OCI-LY3 (cell line): ENCODE data around the gene ZNF248.

Experiments used
- H2AFZ ChIP-seq: fragments of 200-600, 300-600 bp; shearing (Covaris generic); 2 replicates; pipeline ENCODE4 v1.6.0; 2014; ENCODE audit warnings: antibody characterized with exemption, low read depth, low read length
- H3K27ac ChIP-seq: fragments of 200-600, 300-600 bp; sonication (generic); 2 replicates; pipeline ENCODE4 v1.5.1; 2014; ENCODE audit warnings: mild to moderate bottlenecking, low read length, moderate library complexity, mixed read lengths
- H3K27me3 ChIP-seq: fragments of 200-600, 300-600 bp; sonication (generic); 2 replicates; pipeline ENCODE4 v1.6.1; 2014; ENCODE audit warnings: low read depth, low read length, mixed read lengths
- H3K36me3 ChIP-seq: fragments of 200-600, 300-600 bp; sonication (generic); replicated peaks from 2 replicates; pipeline ENCODE3; 2014; ENCODE audit warnings: low read depth, low read length, mixed read lengths
- H3K4me1 ChIP-seq: fragments of 300-600, 200-600 bp; sonication (generic); 2 replicates; pipeline ENCODE4 v1.6.1; 2014; ENCODE audit warnings: low read length, mixed read lengths
- H3K4me2 ChIP-seq: fragments of 200-600, 300-600 bp; sonication (generic); 2 replicates; pipeline ENCODE4 v1.6.1; 2014; ENCODE audit warnings: low read length, mixed read lengths
- H3K4me3 ChIP-seq: fragments of 300-600, 200-600 bp; sonication (generic); 2 replicates; pipeline ENCODE4 v1.5.1; 2014; ENCODE audit warnings: antibody characterized with exemption, mild to moderate bottlenecking, low read length, moderate library complexity
- H3K79me2 ChIP-seq: fragments of 300-600, 200-600 bp; shearing (Covaris generic); 2 replicates; pipeline ENCODE4 v1.6.1; 2014; ENCODE audit warnings: mild to moderate bottlenecking, low read length, mixed read lengths
- H3K9ac ChIP-seq: fragments of 300-600, 200-600 bp; shearing (Covaris generic); 2 replicates; pipeline ENCODE4 v1.6.0; 2014; ENCODE audit warnings: mild to moderate bottlenecking, low read length, moderate library complexity
- H3K9me3 ChIP-seq: fragments of 200-600, 300-600 bp; shearing (Covaris generic); 2 replicates; pipeline ENCODE4 v1.6.1; 2014; ENCODE audit warnings: low read length, mixed read lengths; ENCODE audit not compliant: insufficient read depth
- H4K20me1 ChIP-seq: fragments of 200-600, 300-600 bp; sonication (generic); 2 replicates; pipeline ENCODE4 v1.6.1; 2016; ENCODE audit warnings: low read length, mixed read lengths; ENCODE audit not compliant: insufficient read depth
- EZH2phosphoT487 ChIP-seq: fragments of 200-600 bp; shearing (Covaris generic); IDR thresholded peaks from 2 replicates; pipeline ENCODE4 v1.6.1; 2018; ENCODE audit warnings: antibody characterized with exemption, mixed run types, low read depth
- TF ChIP-seq, protein P1 (sequence below): fragments of 200-600, 300-600 bp; sonication (generic); IDR thresholded peaks from 2 replicates; pipeline ENCODE4 v1.5.1; 2014; ENCODE audit warnings: antibody characterized with exemption, low read length, low read depth

ZNF248 gene

DNA sequence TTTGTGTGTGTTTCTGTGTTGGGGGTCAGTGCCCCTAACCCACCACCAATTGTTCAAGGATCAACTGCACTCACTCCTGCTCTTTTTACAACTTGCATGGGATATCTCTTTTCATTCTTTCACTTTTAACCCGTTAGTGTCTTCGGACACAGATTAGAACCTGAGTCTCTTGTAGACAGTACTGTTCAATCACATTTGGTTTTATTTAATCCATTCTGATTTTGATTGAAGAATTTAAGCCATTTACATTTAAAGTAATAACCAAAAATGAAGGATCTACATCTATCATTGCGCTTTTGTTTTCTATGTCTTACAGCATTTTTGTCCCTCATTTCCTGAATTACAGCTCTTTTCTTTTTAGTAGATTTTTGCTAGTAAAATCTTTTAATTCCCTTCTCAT lies 43.6 kb downstream of the ZNF248 start:
- TF ChIP-seq, protein P1, sequence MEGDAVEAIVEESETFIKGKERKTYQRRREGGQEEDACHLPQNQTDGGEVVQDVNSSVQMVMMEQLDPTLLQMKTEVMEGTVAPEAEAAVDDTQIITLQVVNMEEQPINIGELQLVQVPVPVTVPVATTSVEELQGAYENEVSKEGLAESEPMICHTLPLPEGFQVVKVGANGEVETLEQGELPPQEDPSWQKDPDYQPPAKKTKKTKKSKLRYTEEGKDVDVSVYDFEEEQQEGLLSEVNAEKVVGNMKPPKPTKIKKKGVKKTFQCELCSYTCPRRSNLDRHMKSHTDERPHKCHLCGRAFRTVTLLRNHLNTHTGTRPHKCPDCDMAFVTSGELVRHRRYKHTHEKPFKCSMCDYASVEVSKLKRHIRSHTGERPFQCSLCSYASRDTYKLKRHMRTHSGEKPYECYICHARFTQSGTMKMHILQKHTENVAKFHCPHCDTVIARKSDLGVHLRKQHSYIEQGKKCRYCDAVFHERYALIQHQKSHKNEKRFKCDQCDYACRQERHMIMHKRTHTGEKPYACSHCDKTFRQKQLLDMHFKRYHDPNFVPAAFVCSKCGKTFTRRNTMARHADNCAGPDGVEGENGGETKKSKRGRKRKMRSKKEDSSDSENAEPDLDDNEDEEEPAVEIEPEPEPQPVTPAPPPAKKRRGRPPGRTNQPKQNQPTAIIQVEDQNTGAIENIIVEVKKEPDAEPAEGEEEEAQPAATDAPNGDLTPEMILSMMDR: no peak
- TF ChIP-seq EZH2phosphoT487: no peak
- Histone ChIP-seq H3K4me1 (no peaks in the 10 kb centered on the region), H3K4me2 (no peak overlapping the region), H3K9ac (no peak overlapping the region), H3K79me2 (no peaks in the 10 kb centered on the region), H3K27me3 (no peaks in the 10 kb centered on the region), H3K36me3 (no peaks in the 10 kb centered on the region), H3K27ac (no peak overlapping the region), H3K9me3 (no peaks in the 10 kb centered on the region), H4K20me1 (no peaks in the 10 kb centered on the region), H2AFZ (no peak overlapping the region), H3K4me3 (no peak overlapping the region)

DNA sequence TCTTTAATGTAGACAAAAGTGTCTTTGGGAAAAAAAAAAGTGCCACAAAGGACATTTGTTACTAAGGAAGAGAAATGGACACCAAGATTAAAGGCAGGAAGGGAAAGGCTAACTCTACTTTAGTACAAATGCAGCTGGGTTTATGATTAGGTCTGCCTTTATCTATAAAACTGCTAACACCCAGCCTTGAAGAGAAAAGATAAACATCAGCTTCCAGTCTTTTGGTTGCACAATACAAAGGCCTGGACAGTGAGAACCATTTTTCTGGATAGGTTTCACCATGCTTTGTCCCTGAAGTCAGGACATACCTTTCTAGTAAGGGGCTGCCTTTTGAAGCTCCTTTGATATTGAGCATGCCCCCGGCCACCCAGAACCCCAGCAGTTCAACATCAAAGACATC lies 45.1 kb downstream of the ZNF248 start:
- Histone ChIP-seq H3K36me3 (no peaks in the 10 kb centered on the region), H4K20me1 (no peaks in the 10 kb centered on the region), H3K9me3 (no peaks in the 10 kb centered on the region), H2AFZ (no peak overlapping the region), H3K4me3 (no peak overlapping the region), H3K9ac (no peak overlapping the region), H3K4me2 (no peak overlapping the region), H3K79me2 (no peaks in the 10 kb centered on the region), H3K27me3 (no peaks in the 10 kb centered on the region), H3K4me1 (no peaks in the 10 kb centered on the region), H3K27ac (no peak overlapping the region)
- TF ChIP-seq, protein P1: no peak
- no peak for TF ChIP-seq EZH2phosphoT487

DNA sequence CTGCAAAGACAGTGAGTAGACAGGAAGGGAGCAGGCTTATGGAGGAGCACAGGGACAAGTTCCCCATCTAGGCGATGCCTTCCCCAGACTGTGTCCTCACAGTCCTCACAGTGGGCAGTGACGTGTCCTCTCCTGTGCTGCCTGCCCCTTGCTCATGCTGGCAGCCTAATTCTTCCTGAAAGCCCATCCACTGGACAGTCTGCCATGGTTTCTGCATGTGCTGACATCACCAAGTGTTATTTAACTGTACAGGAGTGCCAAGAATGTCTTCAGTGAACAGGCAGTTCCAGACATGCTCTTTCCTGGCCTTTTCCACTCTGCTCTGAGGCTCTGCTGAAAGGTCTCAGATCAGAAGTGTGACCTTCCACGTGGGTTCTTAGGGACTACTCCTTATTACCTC lies 54.1 kb downstream of the ZNF248 start:
- H3K9me3 ChIP-seq: no peaks in the 10 kb centered on the region
- H3K4me2 ChIP-seq: no peak overlapping the region
- no peaks in the 10 kb centered on the region for H3K4me1 ChIP-seq
- no peak overlapping the region for H3K9ac ChIP-seq
- H3K27ac ChIP-seq: no peak overlapping the region
- H2AFZ ChIP-seq: no peak overlapping the region
- no peaks in the 10 kb centered on the region for H3K27me3 ChIP-seq
- H4K20me1 ChIP-seq: no peaks in the 10 kb centered on the region
- no peaks in the 10 kb centered on the region for H3K79me2 ChIP-seq
- no peaks in the 10 kb centered on the region for H3K36me3 ChIP-seq
- H3K4me3 ChIP-seq: no peak overlapping the region
- TF ChIP-seq, protein P1: no peak
- TF ChIP-seq EZH2phosphoT487: no peak

DNA sequence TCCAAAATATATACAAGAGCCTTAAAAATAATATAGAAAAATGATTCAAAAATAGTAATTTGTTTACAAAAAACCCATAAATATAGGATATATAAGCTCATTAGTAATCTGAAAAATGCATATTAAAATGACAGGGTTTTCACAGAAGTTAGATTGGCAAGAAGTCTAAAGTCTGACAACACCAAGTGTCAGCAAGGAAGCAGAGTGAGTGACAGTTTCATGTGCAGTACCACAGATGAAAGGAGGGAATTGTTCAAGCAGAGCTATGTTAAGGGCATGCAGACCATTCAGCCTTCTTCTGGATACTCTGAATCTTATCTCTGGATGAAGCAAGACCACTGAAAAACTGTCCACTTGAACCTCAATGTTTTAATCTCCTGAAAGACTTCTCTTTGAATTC lies 55.9 kb downstream of the ZNF248 start:
- Histone ChIP-seq H3K4me3 (no peak overlapping the region), H3K27me3 (no peaks in the 10 kb centered on the region), H3K4me2 (no peak overlapping the region), H3K9me3 (no peaks in the 10 kb centered on the region), H3K9ac (no peak overlapping the region), H3K4me1 (peaks cover 8% of the 10 kb centered on the region; the same call in 1 of the 2 replicates), H3K79me2 (no peaks in the 10 kb centered on the region), H2AFZ (no peak overlapping the region), H3K27ac (no peak overlapping the region), H3K36me3 (peaks cover 2% of the 10 kb centered on the region), H4K20me1 (no peaks in the 10 kb centered on the region)
- TF ChIP-seq, protein P1: no peak
- TF ChIP-seq EZH2phosphoT487: no peak
